KMS-11 (cell line): ENCODE data around the gene DLG2.

Experiments
- H2AFZ ChIP-seq: fragments of 200-600 bp; sonication (generic); 2 replicates; pipeline ENCODE4 v1.6.1; 2016; ENCODE audit warnings: antibody characterized with exemption, mixed run types, low read depth
- H3K27ac ChIP-seq: fragments of 200-600 bp; sonication (generic); 2 replicates; pipeline ENCODE4 v1.6.1; 2016; ENCODE audit warnings: mild to moderate bottlenecking, mixed run types
- H3K27me3 ChIP-seq: fragments of 200-600 bp; sonication (generic); 2 replicates; pipeline ENCODE4 v1.6.1; 2017; ENCODE audit warnings: mild to moderate bottlenecking, low read depth, mixed run types, moderate library complexity; ENCODE audit not compliant: insufficient read depth
- H3K36me3 ChIP-seq: fragments of 200-600 bp; sonication (generic); 2 replicates; pipeline ENCODE4 v1.6.1; 2017; ENCODE audit warnings: mild to moderate bottlenecking, mixed run types; ENCODE audit not compliant: insufficient read depth
- H3K4me1 ChIP-seq: fragments of 200-600 bp; sonication (generic); 2 replicates; pipeline ENCODE4 v1.6.1; 2016; ENCODE audit warnings: mild to moderate bottlenecking, low read depth, mixed run types; ENCODE audit not compliant: poor library complexity, severe bottlenecking
- H3K4me2 ChIP-seq: fragments of 200-600 bp; sonication (generic); 2 replicates; pipeline ENCODE4 v1.7.0; 2016; ENCODE audit warnings: mild to moderate bottlenecking, mixed run types
- H3K4me3 ChIP-seq: fragments of 200-600 bp; sonication (generic); IDR thresholded peaks from 2 replicates; pipeline ENCODE4 v1.6.1; 2017; ENCODE audit warnings: low read depth, low read length, mixed read lengths; ENCODE audit not compliant: insufficient read depth
- H3K79me2 ChIP-seq: fragments of 200-600 bp; sonication (generic); 2 replicates; pipeline ENCODE4 v1.6.1; 2016; ENCODE audit warnings: low read depth, mixed run types; ENCODE audit not compliant: insufficient read depth
- H3K9ac ChIP-seq: fragments of 200-600 bp; sonication (generic); 2 replicates; pipeline ENCODE4 v1.6.1; 2016; ENCODE audit warnings: mild to moderate bottlenecking, mixed run types
- H4K20me1 ChIP-seq: fragments of 200-600 bp; sonication (generic); 2 replicates; pipeline ENCODE4 v1.6.1; 2016; ENCODE audit warnings: mild to moderate bottlenecking, mixed run types; ENCODE audit not compliant: insufficient read depth
- CTCF ChIP-seq: fragments of 200-600 bp; sonication (generic); conservative IDR thresholded peaks from 2 replicates; pipeline ENCODE4 v1.6.1; 2017; ENCODE audit warnings: low read depth, mild to moderate bottlenecking, antibody characterized with exemption, low read length, moderate library complexity, mixed read lengths

Gene DLG2

GRCh38 chr11:84089072-84090057 lies 1537.8 kb downstream of the DLG2 start:
- Histone ChIP-seq H3K9ac (no peak overlapping the region), H3K4me3 (no peak overlapping the region), H3K36me3 (no peaks in the 10 kb centered on the region), H2AFZ (no peak overlapping the region), H4K20me1 (no peaks in the 10 kb centered on the region), H3K4me1 (no peaks in the 10 kb centered on the region), H3K79me2 (no peaks in the 10 kb centered on the region), H3K4me2 (no peak overlapping the region), H3K27me3 (no peaks in the 10 kb centered on the region), H3K27ac (no peak overlapping the region)
- TF ChIP-seq CTCF = no peak

- no peak for TF ChIP-seq CTCF
- H2AFZ ChIP-seq = no peak overlapping the region
- H3K4me1 ChIP-seq = no peaks in the 10 kb centered on the region
- no peaks in the 10 kb centered on the region for H4K20me1 ChIP-seq
- no peak overlapping the region for H3K27ac ChIP-seq
- no peak overlapping the region for H3K9ac ChIP-seq
- no peaks in the 10 kb centered on the region for H3K79me2 ChIP-seq
- H3K36me3 ChIP-seq = no peaks in the 10 kb centered on the region
- H3K27me3 ChIP-seq = no peaks in the 10 kb centered on the region
- no peak overlapping the region for H3K4me2 ChIP-seq
- no peak overlapping the region for H3K4me3 ChIP-seq
Observed at GRCh38 chr11:84071851-84072250, 1555.3 kb downstream of the DLG2 start.

GRCh38 chr11:84069048-84069447 lies 1558.1 kb downstream of the DLG2 start:
- H3K36me3 ChIP-seq = no peaks in the 10 kb centered on the region
- no peak overlapping the region for H3K9ac ChIP-seq
- no peaks in the 10 kb centered on the region for H3K27me3 ChIP-seq
- H3K79me2 ChIP-seq = no peaks in the 10 kb centered on the region
- no peak overlapping the region for H3K4me3 ChIP-seq
- H4K20me1 ChIP-seq = no peaks in the 10 kb centered on the region
- no peak for TF ChIP-seq CTCF
- no peak overlapping the region for H3K27ac ChIP-seq
- H2AFZ ChIP-seq = no peak overlapping the region
- H3K4me2 ChIP-seq = no peak overlapping the region
- H3K4me1 ChIP-seq = no peaks in the 10 kb centered on the region

- no peak overlapping the region for H3K4me3 ChIP-seq
- TF ChIP-seq CTCF = no peak
- H3K27me3 ChIP-seq = no peaks in the 10 kb centered on the region
- no peak overlapping the region for H3K9ac ChIP-seq
- no peaks in the 10 kb centered on the region for H4K20me1 ChIP-seq
- no peak overlapping the region for H3K4me2 ChIP-seq
- no peak overlapping the region for H2AFZ ChIP-seq
- no peaks in the 10 kb centered on the region for H3K4me1 ChIP-seq
- no peak overlapping the region for H3K27ac ChIP-seq
- no peaks in the 10 kb centered on the region for H3K36me3 ChIP-seq
- H3K79me2 ChIP-seq = no peaks in the 10 kb centered on the region
Observed at GRCh38 chr11:84061726-84062125, 1565.4 kb downstream of the DLG2 start.
